Endothelial cell of umbilical vein (primary cell): ENCODE results near the gene SGK1. TPM values are rescaled to one million over a fixed set of nuclear protein-coding genes. Genes with fewer than 3 reads are reported as not detected.

ENCODE experiments used
- BruUV-seq: library from RNA; stranded (reverse); fragments of 400-500 nt; replicated peaks from 2 replicates; lab custom pipeline; 2021; lab: Mats Ljungman, UMichigan
- CTCF ChIA-PET: fragments of 300-600, 350-600 bp; sonication (Branson Sonifier 250); formaldehyde crosslinking; loops from one replicate; lab custom pipeline; 2021; ENCODE audit warnings: antibody characterized with exemption, inconsistent platforms; lab: Charles Lee
- POLR2A ChIA-PET: fragments of 300-600, 350-600 bp; sonication (Branson Sonifier 250); formaldehyde crosslinking; loops from one replicate; lab custom pipeline; 2021; ENCODE audit warnings: antibody characterized with exemption, inconsistent platforms; lab: Charles Lee
- DNase-seq: peaks from one replicate; pipeline ENCODE4 v3.0.0-alpha.2; 2011; ENCODE audit warnings: low read depth, low spot score
- FAIRE-seq: peaks from 2 replicates; lab custom pipeline; 2011; peaks lifted over from hg19 to GRCh38; lab: Jason Lieb, UNC
- H2AFZ ChIP-seq: 2 replicates; pipeline ENCODE4 v1.6.0; 2012; ENCODE audit warnings: low read depth, low read length, control low read depth, inconsistent platforms
- H3K27ac ChIP-seq: 2 replicates; pipeline ENCODE4 v1.5.1; 2011; ENCODE audit warnings: low read depth, mild to moderate bottlenecking, control low read depth, low read length, moderate library complexity; ENCODE audit not compliant: insufficient read depth
- H3K27me3 ChIP-seq, 2 experiments: 2 replicates each; pipeline versions ENCODE4 v1.6.0 to v1.6.1; 2011; ENCODE audit warnings: low read length in 2 of 2, mixed read lengths in 1 of 2; ENCODE audit not compliant: control insufficient read depth in 2 of 2, insufficient read depth in 2 of 2
- H3K36me3 ChIP-seq, 2 experiments: 2 replicates in 1 of 2; 3 replicates in 1 of 2; pipeline ENCODE4 v1.5.1; 2011; ENCODE audit warnings: low read length in 2 of 2, mild to moderate bottlenecking in 1 of 2, moderate library complexity in 1 of 2; ENCODE audit not compliant: control insufficient read depth in 2 of 2, insufficient read depth in 2 of 2; ENCODE audit errors: extremely low read depth in 1 of 2
- H3K4me1 ChIP-seq: 3 replicates; pipeline ENCODE4 v1.5.1; 2011; ENCODE audit warnings: mild to moderate bottlenecking, low read length; ENCODE audit not compliant: control insufficient read depth, insufficient read depth; ENCODE audit errors: extremely low read depth
- H3K4me2 ChIP-seq: 2 replicates; pipeline ENCODE4 v1.6.1; 2011; ENCODE audit warnings: low read length, control low read depth, mixed read lengths; ENCODE audit not compliant: insufficient read depth
- H3K4me3 ChIP-seq, 3 experiments: fragments of 200-600 bp in 1 of 3; sonication (generic), shearing (Covaris generic) in 1 of 3; replicated peaks in 1 of 3; 2 replicates each; pipeline ENCODE4 v1.5.1; 2011 to 2016; ENCODE audit warnings: control low read depth in 3 of 3, low read length in 3 of 3, mild to moderate bottlenecking in 2 of 3, inconsistent platforms in 1 of 3, low read depth in 1 of 3, moderate library complexity in 1 of 3; ENCODE audit not compliant: insufficient read depth in 1 of 3
- H3K79me2 ChIP-seq: 2 replicates; pipeline ENCODE4 v1.6.0; 2012; ENCODE audit warnings: low read length, inconsistent platforms; ENCODE audit not compliant: control insufficient read depth, insufficient read depth
- H3K9ac ChIP-seq: replicated peaks from 2 replicates; pipeline ENCODE3; 2011; ENCODE audit warnings: low read length, control low read depth; ENCODE audit not compliant: insufficient read depth; ENCODE audit errors: extremely low read depth
- H3K9me1 ChIP-seq: replicated peaks from 3 replicates; pipeline ENCODE4 v1.6.0; 2011; ENCODE audit warnings: mild to moderate bottlenecking, low read length; ENCODE audit not compliant: control insufficient read depth, insufficient read depth; ENCODE audit errors: extremely low read depth
- H3K9me3 ChIP-seq: replicated peaks from 2 replicates; pipeline ENCODE4 v1.5.1; 2012; ENCODE audit warnings: low read length, inconsistent platforms; ENCODE audit not compliant: control insufficient read depth, insufficient read depth
- H4K20me1 ChIP-seq: replicated peaks from 2 replicates; pipeline ENCODE3; 2011; ENCODE audit warnings: mild to moderate bottlenecking, low read length; ENCODE audit not compliant: control insufficient read depth, insufficient read depth; ENCODE audit errors: extremely low read depth
- CTCF ChIP-seq, 2 donors: IDR thresholded peaks; 1 replicate in 1 of 2; 2 replicates in 1 of 2; pipeline ENCODE4 v1.5.1; 2011; ENCODE audit warnings: low read length in 2 of 2, mild to moderate bottlenecking in 2 of 2, moderate library complexity in 2 of 2, control low read depth in 1 of 2, inconsistent platforms in 1 of 2, low read depth in 1 of 2; ENCODE audit not compliant: insufficient read depth in 1 of 2; ENCODE audit errors: extremely low read depth in 1 of 2
- EZH2 ChIP-seq: IDR thresholded peaks from 2 replicates; pipeline ENCODE4 v1.6.1; 2012; ENCODE audit warnings: borderline replicate concordance, low read depth, mild to moderate bottlenecking, moderate library complexity, low read length, inconsistent platforms; ENCODE audit not compliant: severe bottlenecking
- FOS ChIP-seq: IDR thresholded peaks from 2 replicates; pipeline ENCODE4 v1.6.1; 2011; ENCODE audit warnings: mild to moderate bottlenecking, low read length, moderate library complexity, borderline replicate concordance; ENCODE audit not compliant: insufficient read depth
- GATA2 ChIP-seq: IDR thresholded peaks from 2 replicates; pipeline ENCODE4 v1.7.0; 2011; ENCODE audit warnings: low read depth, mild to moderate bottlenecking, moderate library complexity, mixed read lengths, low read length; ENCODE audit not compliant: insufficient read length, insufficient read depth
- JUN ChIP-seq: IDR thresholded peaks from 2 replicates; pipeline ENCODE4 v1.6.1; 2011; ENCODE audit warnings: borderline replicate concordance, low read depth; ENCODE audit not compliant: insufficient read length, insufficient read depth
- MYC ChIP-seq: IDR thresholded peaks from one replicate; pipeline ENCODE4 v1.6.1; 2011; ENCODE audit warnings: mild to moderate bottlenecking, low read depth, low read length
- POLR2A ChIP-seq: IDR thresholded peaks from 2 replicates; pipeline ENCODE4 v1.6.1; 2012; ENCODE audit warnings: low read depth, mild to moderate bottlenecking, control low read depth, low read length
- POLR2AphosphoS5 ChIP-seq: IDR thresholded peaks from 2 replicates; pipeline ENCODE4 v1.6.1; 2012; ENCODE audit warnings: low read depth, mild to moderate bottlenecking, control low read depth, low read length, moderate library complexity; ENCODE audit not compliant: insufficient read depth
- dilution Hi-C: fragments of 300-500 bp; cut with MboI; formaldehyde crosslinking; loops from one replicate; pipeline ENCODE4 v1.15.0; 2019; ENCODE audit warnings: low sequenced_read_pairs; ENCODE audit not compliant: extremely low pct_ligation_motif_present
- intact Hi-C: fragments of 100-400 bp; cut with micrococcal nuclease; formaldehyde crosslinking; loops from one replicate; pipeline ENCODE4 v1.10.0; 2022
- polyA plus RNA-seq, 4 experiments: library from polyadenylated mRNA; depleted of rRNA in 3 of 4; stranded (reverse) in 3 of 4; unstranded in 1 of 4; fragments of >200 nt; gene quantifications; 2 replicates each; pipeline versions ENCODE4 v1.2.1 to v1.2.3, GENCODE V29; 2011 to 2012; ENCODE audit warnings: missing spikeins in 1 of 4
- total RNA-seq: library from RNA; stranded (reverse); gene quantifications from 2 replicates; pipeline ENCODE4 v1.2.3, GENCODE V29; 2021
- TF ChIP-seq, protein P1 (sequence below): IDR thresholded peaks from 2 replicates; pipeline ENCODE4 v1.6.1; 2011; ENCODE audit not compliant: insufficient read depth, insufficient read length

Gene SGK1
- total and polyA plus RNA-seq, 2 donors (not counting 3 experiments of a cell fraction or from before 2014, with no cell fraction given): 121 to 128 TPM

DNA sequence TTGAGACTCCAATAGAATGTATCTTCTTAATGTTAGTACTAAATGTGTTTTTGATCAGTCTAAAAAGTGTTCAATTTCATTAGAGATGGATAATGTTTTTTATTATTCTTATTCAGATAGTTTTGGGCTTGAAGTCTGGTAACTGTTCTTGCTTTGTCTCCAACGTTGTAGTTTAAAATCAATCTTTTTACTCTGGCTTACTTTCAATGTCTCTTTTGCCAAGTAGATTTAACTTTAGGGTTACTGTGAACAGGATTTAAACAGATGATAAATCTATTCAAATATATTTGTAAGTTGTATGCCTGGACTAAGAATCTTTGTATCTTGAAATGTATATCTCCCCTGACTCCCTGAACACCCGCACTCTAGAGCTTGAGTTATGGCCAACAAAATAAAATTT lies 51.1 kb downstream of the SGK1 start:
- no peaks in the 10 kb centered on the region for H4K20me1 ChIP-seq
- H3K4me3 ChIP-seq: no peak overlapping the region
- ChIA-PET POLR2A (no interaction called here), CTCF (no interaction called here)
- H3K36me3 ChIP-seq: no peaks in the 10 kb centered on the region
- FAIRE-seq (no peak), DNase-seq (no peak)
- no peak overlapping the region for H2AFZ ChIP-seq
- no peak overlapping the region for H3K4me2 ChIP-seq
- intact Hi-C loops: no loop called here
- BruUV-seq: no TSS peak
- H3K27me3 ChIP-seq: no peaks in the 10 kb centered on the region
- no peaks in the 10 kb centered on the region for H3K4me1 ChIP-seq
- TF ChIP-seq POLR2A (no peak), POLR2AphosphoS5 (no peak), MYC (no peak), JUN (no peak), EZH2 (no peak), GATA2 (no peak), CTCF (IDR thresholded peaks at IDR 0.05; ENCODE audit: extremely low read depth in 1 of 2, insufficient read depth in 1 of 2, low read depth in 1 of 2, low read length in 2 of 2) (no peak), FOS (no peak)
- TF ChIP-seq, protein P1, sequence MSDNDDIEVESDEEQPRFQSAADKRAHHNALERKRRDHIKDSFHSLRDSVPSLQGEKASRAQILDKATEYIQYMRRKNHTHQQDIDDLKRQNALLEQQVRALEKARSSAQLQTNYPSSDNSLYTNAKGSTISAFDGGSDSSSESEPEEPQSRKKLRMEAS: no peak
- no peaks in the 10 kb centered on the region for H3K9me1 ChIP-seq
- H3K79me2 ChIP-seq: no peaks in the 10 kb centered on the region
- H3K9ac ChIP-seq: no peak overlapping the region
- H3K27ac ChIP-seq: no peak overlapping the region
- dilution Hi-C loops: no loop called here
- no peaks in the 10 kb centered on the region for H3K9me3 ChIP-seq
